CD4-positive, alpha-beta T cell treated with Interleukin-15 for 1 hour (primary cell): ENCODE measurements around the gene PLD4.

Experiments
- DNase-seq: peaks from one replicate; pipeline ENCODE4 v3.0.0-alpha.2; 2020

Gene PLD4

DNA sequence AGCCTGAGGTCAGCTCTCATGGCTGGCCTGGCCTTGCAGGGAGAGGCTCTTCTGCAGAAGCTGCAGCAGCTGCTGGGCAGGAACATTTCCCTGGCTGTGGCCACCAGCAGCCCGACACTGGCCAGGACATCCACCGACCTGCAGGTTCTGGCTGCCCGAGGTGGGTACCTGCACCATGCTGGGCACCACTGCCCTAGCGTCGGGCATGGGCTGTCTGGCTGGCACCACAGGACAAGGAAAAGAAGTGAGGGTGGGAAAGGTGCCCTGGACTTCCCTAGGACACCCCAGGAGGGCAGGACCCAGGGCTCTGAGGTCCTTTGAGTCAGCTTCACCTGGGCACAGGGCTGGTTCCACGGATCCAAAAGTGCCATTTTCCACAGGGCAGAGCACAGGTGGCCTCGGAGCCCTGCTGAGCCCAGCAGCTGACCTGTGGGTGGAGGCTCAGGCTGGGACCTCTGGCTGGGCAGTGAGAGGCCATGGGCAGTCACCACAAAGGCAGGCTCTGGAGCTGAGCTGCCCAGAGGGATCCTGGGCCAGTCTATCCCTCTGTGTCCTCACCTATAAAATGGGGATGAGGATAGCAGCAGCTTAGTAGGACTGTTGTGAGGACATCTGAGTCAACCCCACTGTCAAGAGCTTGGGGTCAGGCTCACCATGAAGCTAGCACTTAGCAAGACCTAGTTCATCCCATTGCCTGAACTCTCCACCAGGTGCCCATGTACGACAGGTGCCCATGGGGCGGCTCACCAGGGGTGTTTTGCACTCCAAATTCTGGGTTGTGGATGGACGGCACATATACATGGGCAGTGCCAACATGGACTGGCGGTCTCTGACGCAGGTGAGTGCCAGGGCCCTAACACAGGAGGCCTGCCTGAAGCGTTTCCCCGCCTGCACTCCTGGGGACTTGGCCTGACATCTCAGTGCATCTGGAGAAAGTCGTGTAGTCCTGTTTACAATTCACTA is 4.9 kb downstream of the PLD4 start:
- DNase-seq: no peak

DNA sequence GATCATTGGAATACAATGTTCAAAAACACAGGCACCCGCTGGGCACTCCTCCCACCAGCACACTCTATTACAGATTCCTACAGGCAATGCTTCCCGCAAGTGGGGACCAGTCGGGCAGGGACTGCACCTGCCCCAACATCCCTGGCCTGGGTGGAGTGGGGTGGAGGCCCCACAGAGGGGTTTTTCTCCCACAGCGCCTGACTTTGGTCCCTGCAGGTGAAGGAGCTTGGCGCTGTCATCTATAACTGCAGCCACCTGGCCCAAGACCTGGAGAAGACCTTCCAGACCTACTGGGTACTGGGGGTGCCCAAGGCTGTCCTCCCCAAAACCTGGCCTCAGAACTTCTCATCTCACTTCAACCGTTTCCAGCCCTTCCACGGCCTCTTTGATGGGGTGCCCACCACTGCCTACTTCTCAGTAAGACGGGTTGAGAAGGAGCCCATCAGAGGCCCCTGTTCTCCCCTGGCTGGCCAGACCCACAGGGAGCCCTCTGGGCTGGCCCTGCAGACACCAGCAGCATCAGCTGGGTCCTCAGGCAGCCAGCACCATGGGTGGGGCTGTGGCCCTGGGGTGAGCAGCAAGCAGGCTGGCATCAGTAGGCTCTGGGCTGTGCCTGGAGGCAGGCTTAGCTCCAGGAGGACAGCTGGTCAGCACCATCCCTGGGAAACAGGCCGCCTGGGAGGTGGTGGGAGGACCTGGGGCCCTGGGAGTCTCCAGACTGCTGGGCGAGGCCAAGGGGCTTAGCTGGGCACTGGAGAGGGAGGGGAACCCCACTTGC is 6.0 kb downstream of the PLD4 start:
- no peak for DNase-seq

DNA sequence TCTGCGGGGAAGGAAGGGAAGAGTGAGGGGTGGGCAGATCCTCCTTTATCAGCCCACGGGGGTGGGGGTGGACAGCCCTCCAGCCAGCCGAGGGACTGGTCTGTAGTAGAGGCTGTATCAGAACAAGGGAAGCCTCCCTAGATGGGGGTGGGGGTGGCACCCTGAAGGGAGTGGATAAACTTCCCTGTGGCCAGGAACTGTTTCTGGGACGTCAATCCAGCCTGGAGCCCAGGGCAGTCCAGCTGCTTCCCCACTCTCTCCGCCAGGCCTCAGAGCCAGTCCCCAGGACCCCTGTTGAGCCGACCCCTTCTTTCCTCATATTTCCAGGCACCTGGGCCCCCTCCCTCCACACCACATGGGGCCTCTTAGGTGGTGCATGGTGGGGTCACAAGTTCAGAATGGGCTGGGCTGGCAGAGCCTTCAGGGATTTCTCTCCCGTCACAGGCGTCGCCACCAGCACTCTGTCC is 6.7 kb downstream of the PLD4 start:
- DNase-seq: no peak

DNA sequence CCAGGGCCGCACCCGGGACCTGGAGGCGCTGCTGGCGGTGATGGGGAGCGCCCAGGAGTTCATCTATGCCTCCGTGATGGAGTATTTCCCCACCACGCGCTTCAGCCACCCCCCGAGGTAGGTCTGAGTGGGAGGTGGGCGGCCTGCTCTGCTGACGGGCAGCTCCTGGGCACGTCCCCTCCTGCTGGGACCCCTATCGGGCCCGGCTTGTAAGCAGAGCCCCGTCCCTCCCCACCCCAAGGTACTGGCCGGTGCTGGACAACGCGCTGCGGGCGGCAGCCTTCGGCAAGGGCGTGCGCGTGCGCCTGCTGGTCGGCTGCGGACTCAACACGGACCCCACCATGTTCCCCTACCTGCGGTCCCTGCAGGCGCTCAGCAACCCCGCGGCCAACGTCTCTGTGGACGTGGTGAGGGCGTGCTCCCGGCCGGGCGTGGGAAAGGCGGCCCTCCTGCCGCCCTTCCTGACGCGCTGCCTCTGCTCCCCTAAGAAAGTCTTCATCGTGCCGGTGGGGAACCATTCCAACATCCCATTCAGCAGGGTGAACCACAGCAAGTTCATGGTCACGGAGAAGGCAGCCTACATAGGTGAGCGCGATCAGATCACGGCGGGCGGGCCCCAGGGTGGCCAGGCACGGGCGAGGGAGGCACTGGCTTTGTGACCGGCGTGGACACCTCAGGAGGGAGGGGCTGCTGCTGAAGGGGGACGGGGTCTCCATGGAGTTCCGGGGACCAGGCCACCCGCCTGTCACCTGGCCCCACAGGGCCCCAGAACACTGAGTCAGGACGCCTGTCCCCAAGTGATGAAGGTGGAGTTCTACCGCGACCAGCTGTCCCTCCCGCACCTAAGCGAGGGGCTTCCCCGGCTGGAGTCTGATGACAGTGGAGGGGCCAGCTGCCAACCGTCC is 7.3 kb downstream of the PLD4 start:
- peak; percentile 10 for DNase-seq

DNA sequence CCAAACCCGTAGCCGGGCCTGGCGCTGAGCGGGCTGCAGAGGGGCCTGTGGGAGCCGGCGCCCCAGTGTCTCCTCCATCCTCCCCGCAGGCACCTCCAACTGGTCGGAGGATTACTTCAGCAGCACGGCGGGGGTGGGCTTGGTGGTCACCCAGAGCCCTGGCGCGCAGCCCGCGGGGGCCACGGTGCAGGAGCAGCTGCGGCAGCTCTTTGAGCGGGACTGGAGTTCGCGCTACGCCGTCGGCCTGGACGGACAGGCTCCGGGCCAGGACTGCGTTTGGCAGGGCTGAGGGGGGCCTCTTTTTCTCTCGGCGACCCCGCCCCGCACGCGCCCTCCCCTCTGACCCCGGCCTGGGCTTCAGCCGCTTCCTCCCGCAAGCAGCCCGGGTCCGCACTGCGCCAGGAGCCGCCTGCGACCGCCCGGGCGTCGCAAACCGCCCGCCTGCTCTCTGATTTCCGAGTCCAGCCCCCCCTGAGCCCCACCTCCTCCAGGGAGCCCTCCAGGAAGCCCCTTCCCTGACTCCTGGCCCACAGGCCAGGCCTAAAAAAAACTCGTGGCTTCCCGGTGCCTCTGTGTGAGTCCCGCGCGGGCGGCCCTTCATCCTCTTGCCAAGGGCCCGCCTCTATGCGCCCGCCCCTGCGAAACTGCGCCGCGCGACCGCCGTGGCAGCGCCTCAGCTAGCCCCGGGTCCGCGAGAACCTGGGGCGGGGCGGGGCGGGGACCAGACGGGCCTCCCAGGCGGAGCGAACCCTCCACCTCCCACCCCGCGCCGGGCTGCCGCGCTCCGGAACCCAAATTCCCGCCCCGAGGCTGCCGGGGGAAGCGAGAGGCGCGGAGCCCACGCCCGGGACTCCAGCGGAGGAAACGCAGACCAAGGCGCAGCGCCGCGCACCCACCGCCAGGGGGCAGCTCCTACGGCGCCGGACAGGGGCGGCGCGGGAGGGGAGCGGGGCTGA is 8.3 kb downstream of the PLD4 start:
- DNase-seq: peak; percentile 80

DNA sequence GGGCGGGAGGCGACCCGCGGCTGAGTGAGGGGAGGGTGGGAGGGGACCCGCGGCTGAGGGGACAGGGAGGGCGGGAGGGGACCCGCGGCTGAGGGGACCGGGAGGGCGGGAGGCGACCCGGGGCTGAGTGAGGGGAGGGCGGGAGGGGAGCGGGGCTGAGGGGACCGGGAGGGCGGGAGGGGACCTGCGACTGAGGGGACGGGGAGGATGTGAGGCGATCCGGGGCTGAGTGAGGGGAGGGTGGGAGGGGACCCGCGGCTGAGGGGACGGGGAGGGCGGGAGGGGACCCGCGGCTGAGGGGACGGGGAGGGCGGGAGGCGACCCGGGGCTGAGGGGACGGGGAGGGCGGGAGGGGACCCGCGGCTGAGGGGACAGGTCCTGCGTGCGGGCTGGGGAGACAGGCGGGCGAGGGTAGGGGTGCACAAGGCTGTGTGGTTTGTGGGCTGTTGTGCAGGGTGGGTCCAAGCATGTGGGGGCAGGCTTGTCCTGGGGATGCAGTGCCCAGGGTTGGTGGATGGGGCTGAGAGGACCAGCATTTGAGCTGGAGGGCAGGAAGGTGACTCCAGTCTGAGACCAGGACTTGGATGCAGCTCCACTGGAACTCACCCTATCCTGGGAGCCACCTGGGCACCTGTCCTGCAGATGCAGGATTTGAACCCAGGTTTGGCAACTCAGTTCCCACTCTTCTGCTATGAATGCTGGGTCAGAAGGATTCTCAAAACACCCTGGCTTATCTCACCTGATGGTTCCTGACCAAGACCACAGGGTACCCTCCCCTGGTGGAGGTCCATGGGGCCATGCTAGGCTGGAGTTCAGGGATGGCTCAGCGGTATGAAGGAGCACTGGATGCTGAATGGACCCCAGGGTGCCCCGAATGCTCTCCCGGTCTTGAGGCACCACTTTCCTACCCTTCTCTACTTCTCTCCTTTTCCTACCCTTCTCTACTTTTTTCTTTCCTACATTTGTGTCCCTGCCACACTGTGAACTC is 9.4 kb downstream of the PLD4 start:
- peak; percentile 16 for DNase-seq

DNA sequence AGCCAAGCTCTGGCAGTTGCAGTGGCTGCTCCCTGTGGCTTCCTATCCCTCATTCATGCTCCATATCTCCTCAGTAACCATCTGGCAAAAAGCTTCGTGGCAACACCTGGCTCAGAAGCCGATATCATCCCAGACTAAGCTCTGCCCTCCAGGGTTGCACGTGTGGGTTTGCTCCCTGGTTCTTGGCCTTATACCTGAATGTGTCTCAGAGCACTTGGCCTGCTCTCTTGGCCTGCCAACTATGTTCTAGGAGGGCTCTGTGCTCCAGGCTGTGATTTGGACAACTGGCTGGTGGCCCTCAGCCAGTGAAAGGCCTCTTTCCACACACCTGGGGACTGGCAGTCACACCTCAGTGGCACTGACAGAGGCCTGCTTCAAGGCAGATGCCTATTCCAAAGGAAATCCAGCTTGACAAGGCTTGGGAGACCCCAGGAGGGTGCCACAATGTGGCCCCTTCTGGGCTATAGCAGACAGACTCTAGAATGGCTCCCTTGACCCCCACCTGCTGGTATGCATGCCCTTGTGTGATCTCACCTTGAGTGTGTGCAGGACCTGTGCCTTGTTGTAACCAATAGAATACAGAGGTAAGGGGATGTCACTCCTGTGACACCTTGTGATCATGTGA is 10.5 kb downstream of the PLD4 start:
- peak; percentile 8 for DNase-seq

DNA sequence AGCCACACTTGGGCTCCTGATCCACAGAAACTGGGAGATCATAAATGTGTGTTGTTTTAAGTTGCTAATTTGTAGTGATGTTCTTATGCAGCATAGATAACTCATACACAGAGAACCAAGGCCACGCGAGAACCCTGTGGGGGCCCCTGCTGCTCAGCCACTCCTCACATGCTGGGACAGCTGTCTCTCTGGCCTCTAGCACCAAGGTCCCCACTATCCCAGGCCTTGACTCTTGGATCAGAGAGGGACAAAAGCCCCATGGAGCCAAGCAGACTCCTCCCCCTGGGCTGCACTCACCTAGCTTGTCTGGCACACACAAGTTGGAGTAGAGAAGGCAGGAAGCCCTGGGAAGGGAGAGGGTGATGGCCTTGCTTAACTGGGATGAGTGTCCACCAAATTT is 11.3 kb downstream of the PLD4 start:
- peak; percentile 3 for DNase-seq

DNA sequence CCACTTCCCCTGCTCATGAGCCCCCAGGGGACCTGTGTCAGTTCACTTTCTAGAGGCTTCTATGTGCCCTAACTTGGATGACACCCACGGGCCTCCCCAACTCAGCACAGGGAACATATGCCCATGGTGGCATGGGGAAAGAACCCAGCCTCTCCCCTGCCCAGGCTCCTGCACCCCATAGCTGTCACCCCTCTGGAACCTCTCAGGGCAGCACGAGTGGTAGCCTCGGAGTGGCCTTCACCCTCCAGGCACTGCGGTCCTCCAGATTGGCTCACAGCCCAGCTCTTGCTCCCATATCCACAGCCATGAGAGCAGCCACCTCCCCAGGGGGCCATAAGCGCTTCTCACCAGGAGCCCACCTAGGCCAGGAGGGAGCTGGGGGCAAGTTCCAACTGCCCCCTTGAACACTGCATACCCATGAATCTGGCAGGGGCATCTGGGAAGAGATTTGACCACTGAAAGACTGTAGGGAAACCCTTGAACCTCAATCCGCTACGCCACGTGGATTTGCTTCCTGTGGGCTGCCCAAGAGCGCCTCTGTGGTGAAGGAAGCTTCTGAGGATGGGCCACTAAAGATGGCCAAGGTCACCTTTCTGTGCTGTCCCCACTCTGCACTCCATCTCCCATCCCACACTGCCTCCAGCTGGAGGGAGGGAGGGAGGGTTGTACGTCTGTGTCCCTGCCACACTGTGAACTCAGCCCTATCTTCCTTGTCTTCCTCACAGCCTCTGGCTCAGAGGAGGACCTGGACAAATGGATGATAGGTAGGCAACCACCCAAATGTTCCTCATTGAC is 11.9 kb downstream of the PLD4 start:
- peak; percentile 11 for DNase-seq

DNA sequence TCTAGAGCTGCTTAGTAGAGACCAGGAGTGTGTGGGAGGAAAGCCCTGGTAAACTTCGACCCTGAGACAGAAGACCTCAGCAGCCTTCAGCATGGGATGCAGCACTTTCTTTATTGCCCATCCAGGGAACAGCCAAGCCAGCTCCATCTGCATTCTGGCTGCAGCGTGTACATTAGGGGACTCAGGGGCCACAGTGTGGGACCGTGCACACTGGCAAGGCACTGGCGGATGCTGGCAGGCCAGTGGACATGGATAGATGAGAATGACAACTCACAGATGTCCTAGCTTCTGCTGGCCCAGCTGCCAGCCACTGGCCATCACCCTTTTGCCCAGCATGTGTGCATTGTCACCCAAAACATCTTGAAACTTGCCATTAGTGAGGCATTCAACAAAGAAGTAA is 12.5 kb downstream of the PLD4 start:
- no peak for DNase-seq

DNA sequence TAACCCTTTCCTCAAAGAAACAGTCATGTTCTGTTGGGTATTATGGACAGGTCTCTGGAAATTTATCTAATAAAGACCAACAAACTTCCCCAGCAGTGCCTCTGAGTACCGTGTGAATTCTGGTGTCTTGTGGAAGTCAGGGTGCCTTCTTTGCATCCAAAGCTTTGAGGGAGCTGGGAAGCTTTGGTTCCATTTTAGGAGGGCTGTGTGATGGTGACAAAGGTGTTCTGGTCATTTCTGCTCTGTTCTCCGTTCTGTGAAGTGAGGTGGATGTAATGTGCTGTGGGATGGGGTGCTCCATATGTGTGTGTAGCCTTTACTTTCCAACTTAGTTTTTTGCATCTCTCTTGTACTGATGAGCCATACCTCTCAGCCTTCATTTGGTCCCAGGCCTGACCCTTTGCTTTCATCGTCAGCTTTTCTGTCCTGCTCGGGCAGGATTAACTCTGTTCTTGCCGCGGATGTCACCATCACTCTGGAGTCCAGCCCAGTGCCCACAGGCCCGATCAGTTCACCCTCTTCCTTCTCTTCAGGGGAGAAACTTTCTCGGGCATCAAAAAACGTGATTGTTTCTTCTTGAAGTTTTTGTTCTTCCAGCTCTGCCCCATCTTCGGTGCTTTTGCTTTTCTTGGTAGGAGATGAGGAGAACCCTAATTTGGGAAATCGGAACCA is 13.2 kb downstream of the PLD4 start:
- no peak for DNase-seq

DNA sequence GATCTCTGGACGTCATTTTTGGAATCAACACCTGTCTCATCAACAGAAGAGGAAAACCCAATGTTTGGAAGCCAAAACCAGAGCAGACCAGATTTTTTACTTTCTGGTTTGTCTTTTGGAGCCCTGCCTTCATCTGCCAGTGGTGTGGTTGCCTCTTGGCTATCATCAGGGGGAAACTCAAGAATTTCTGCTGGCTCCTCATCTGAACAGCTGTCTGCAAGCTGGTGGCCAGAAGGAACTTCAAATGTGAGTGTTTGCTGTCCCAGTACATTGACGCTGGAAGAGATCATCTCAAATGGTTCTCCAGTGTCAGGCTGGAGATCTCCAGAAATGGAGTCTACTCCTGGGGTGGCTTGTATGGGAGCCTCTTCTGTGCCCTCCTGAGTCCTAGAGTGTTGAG is 13.8 kb downstream of the PLD4 start:
- DNase-seq: no peak

DNA sequence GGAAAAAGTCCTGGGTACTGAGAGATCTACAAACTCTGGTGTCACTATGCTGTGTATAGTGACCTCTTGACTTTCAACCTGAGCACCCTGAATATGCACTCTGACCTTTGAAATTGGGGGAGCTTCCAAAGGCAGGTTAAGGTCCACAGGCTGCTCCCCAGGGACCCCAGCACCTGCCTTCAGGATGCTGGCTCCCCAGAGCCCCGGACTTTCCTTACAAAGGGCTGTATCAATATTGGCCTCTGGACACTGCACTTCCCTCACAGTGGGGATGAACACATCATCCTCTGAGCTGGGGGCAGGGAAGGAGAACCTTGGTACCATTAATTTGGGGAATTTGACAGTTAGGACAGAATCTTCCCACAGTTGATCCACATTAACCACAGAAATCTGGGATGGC is 14.3 kb downstream of the PLD4 start:
- DNase-seq: no peak

DNA sequence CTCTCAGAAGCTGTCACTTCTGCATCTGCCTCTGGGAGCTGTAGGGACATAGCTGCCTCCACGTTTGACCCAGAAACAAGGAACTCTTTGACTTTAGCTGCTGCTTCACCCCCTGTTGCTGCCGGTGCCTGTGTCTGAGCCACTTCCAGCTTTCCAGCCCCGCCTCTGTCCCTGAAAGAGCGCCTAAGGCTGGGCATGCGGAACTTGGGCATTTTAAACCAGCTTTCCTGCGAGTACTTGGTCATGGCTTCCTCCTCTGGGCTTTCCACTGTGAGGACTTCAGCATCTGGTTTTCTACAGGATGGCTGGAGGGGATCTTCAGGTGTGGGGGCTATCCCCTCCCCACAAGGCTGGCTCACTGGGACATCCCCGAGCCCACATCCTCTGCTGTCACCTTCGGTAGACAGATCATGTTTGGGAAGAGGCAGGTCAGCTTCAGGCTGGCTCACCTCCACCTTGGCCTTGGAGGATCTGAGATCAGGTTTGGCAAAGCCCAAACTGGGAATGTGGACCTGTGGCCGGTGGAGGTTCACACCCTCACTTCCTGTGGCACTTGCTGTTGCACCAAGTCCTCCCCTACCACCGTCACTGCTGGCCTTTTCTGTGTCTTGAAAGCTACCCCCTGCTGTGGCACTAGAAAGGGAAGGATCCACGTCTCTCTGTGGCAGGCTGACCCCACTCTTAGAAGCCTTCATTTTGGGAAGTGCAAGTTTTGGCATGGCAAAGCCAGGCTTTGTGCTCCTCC is 15.2 kb downstream of the PLD4 start:
- DNase-seq: peak; percentile 15

DNA sequence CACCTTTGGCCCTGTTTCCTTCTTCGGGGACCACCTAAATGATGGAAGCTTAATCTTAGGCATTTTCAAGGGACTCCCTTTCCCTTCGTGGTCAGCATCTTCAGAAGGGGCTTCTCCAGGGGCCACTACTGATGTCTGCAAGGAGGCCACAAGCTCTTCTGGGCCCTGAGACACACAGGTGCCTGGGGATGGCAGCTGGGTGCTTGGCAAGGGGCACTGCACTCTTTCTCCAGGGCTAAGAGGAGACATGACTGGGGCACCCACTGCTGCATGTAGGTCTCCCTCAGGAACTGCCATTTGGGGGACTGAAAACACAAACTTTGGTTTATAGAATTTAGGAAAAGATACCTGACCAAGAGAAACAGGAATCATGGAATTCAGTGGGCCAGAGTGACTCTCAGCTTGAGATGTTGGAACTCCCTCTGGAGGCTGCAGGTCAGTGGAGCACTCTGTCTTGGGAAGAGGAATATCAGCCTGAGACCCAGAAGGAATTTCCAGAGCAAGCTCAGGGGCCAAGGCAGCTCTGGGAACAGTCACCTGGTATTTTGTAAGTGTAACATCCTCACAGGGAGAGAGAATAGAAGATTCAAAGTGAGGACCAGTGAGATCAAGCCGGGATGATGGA is 16.0 kb downstream of the PLD4 start:
- peak; percentile 5 for DNase-seq

DNA sequence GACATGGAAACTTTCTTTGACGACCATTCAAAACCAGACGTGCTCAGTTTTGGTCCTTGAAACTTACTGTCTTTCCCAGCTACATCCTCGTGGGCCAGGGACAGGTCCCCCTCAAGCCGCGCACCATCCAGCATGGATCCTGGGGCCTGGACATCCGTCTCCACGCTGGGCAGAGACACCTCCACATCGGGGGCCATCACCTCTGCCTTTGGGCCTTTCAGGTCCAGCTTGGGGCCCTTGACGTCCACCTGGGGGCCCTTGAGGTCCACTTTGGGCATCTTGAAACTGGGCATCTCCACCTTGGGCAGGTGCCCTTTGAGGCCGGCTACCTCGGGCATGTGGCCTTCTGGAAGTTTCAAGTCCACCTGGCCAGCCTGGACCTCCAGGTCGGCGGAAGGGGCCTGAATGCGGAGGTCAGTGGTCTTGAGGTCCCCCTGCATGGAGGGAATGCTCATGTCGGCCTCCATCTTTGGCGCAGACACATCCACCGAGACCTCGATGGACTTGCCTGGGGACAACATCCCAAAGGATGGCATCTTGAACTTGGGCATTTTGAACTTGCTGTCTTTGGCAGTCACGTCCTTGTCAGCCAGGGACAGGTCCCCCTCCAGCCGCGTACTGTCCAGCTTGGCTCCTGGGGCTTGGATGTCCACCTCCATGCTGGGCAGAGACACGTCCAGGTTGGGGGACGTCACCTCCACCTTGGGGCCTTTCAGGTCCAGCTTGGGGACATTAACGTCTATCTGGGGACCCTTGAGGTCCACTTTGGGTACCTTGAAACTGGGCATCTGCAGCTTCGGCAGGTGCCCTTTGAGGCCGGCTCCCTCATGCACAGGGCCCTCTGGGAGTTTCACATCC is 17.1 kb downstream of the PLD4 start:
- DNase-seq: no peak
